Activated CD8-positive, alpha-beta memory T cell treated with anti-CD3 and anti-CD28 coated beads for 1 hour (primary cell): ENCODE data around the gene PNMA6F.
"Not testable (repeated sequence)": the region's sequence is repeated elsewhere in the genome, so short reads cannot be mapped to it uniquely, and the experiment has no call there.

Source experiments
- DNase-seq, 2 donors: peaks; one replicate each; pipeline ENCODE4 v3.0.0-alpha.2; 2020; ENCODE audit warnings: low read depth in 1 of 2; ENCODE audit errors: extremely low read depth in 1 of 2

Gene PNMA6F

GRCh38 chrX:153303276-153304262 is 18.0 kb downstream of the PNMA6F start:
- no peak for DNase-seq

GRCh38 chrX:153302796-153303195 is 18.8 kb downstream of the PNMA6F start:
- DNase-seq = no peak

DNA sequence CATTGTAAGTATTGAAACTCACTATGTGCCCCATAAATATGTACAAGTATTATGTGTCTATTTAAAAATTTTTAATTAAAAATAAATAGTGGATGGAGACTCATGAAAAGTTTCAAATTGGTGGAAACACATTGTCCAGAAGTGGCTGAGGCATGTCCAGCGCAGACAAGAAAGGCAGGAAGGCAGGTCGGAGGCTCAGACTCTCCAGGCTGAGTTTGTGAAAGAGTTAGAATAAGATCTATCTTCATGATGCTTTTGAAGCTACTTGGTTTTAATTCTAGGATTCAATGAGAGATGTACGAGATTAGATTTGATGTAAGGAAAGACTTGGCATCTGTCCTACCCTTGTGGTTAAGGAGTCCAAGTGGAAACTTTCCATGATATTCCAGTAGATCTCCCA is 19.8 kb downstream of the PNMA6F start:
- DNase-seq = no peak

DNA sequence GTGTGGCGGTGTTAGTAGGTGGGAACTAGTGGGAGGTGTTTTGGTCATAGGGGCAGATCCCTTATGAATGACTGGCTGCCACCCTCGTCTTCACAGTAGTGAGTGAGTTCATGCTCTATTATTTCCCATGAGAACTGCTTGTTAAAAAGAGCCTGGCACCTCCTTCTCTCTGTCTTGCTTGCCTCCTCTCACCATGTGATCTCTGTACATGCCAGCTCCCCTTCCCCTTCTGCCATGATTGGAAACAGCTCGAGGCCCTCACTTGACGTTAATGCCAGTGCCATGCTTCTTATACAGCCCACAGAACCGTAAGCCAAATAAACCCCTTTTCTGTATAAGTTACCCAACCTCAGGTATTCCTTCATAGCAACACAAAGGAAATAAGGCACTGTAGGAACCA is 21.7 kb downstream of the PNMA6F start:
- no peak for DNase-seq

DNA sequence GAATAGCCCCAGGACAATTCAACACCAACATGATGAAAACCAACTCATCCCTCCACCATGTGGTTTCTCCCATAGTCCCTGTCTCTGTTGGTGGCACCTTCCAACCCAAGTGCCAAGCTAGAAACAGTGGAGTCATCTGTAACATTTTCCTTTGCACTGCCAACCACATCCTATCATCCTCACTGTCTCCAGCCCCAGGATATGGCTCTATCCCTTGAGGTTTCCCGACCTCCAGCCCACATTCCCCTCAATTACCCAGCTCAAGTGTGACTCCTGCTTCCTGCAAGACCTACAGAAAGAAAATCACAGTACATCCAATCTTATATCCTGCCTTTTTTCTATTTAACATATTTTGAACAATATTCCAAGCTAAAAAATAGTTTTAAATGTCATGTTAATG is 24.2 kb downstream of the PNMA6F start:
- DNase-seq = no peak

- DNase-seq = not testable (repeated sequence)
These were observed 28.0 kb downstream of the PNMA6F start for GRCh38 chrX:153293485-153294071.

- not testable (repeated sequence) for DNase-seq
These were observed 32.8 kb downstream of the PNMA6F start for GRCh38 chrX:153288807-153289206.

- not testable (repeated sequence) for DNase-seq
These were observed 35.9 kb downstream of the PNMA6F start for GRCh38 chrX:153285678-153286077.

GRCh38 chrX:153283982-153284381 is 37.6 kb downstream of the PNMA6F start:
- DNase-seq = not testable (repeated sequence)

GRCh38 chrX:153281784-153282183 is 39.8 kb downstream of the PNMA6F start:
- not testable (repeated sequence) for DNase-seq

DNA sequence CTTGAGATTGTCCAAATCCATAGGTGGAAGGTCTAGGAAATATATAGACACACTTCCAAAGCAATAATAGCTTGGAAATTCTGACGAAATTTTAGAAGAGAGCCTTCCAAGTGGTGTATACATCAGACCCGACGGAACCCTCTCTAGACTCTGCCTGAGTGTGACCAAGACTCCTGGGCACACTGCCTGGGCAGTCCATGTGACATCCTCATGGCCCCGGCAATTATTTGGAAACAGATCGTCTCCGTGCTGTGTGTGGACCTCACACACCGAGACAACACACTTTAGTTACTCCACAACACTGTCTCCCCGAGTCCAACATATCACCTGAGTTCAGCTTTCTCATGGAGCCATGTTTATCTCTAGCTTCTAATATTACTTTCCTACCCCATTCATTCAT is 42.3 kb downstream of the PNMA6F start:
- DNase-seq = not testable (repeated sequence)

DNA sequence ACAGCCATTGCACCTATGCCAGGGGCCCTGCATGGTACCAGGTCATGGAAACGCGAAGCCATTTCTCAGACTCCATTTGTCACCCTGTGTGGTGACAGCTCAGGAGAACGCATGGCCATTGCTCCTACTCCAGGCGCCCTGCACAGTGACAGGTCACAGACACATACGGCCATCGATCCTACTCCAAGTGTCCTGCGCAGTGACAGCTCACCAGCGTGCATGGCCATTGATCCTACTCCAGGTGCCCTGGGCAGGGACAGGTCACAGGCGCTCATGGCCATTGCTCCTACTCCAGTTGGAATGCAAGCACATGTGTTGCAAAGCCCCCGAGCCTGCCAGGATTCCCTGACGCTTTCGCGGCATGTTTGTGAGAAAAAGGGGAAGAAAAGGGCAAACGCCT is 45.5 kb downstream of the PNMA6F start:
- not testable (repeated sequence) for DNase-seq

DNA sequence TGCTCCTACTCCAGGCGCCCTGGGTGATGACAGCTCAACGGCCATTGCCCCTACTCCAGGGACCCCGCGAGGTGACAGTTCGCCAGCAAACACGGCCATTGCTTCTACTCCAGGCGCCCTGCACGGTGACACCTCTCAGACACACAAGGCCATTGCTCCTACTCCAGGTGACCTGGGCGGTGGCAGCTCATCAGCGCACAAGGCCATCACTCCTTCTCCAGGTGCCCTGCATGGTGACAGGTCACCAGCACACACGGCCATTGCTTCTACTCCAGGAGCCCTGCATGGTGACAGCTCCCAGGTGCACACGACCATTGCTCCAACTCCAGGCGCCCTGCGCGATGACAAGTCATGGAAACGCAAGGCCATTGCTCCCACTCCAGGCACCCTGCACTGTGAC is 46.1 kb downstream of the PNMA6F start:
- not testable (repeated sequence) for DNase-seq

DNA sequence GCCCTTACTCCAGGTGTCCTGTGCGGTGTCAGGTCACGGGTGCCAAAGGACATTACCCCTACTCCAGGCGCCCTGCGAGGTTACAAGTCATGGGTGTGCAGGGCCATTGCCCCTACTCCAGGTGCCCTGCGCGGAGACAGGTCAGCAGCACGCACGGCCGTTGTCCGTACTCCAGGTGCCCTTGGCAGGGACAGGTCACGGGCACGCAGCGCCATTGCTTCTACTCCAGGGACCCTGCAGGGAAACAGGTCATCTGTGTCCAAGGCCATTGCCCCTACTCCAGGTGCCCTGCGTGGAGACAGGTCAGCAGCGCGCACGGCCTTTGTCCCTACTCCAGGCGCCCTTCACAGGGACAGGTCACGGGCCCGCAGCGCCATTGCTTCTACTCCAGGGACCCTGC is 49.0 kb downstream of the PNMA6F start:
- DNase-seq = not testable (repeated sequence)

GRCh38 chrX:153272070-153272469 is 49.5 kb downstream of the PNMA6F start:
- DNase-seq = not testable (repeated sequence)
